SK-N-SH (cell line): ENCODE measurements around the gene LDAH. TPM values are rescaled to one million over a fixed set of nuclear protein-coding genes. Genes with fewer than 3 reads are reported as not detected.

ENCODE experiments used
- CTCF ChIA-PET: fragments of 300-600, 350-600 bp; formaldehyde crosslinking; extraction: SDS; loops from one replicate; lab custom pipeline; 2021; lab: Yijun Ruan, JAX
- POLR2A ChIA-PET: fragments of 350-600 bp; sonication (Branson Sonifier 250); formaldehyde crosslinking; extraction: SDS; loops from one replicate; lab custom pipeline; 2020; ENCODE audit warnings: antibody characterized with exemption, inconsistent platforms; lab: Yijun Ruan, JAX
- DNase-seq: peaks from one replicate; pipeline ENCODE4 v3.0.0; 2012
- H2AFZ ChIP-seq: fragments of 200-600 bp; sonication (generic); 2 replicates; pipeline ENCODE4 v1.8.1; 2016; ENCODE audit warnings: antibody characterized with exemption, mild to moderate bottlenecking, low read depth
- H3F3A ChIP-seq: fragments of 200-600 bp; sonication (generic); replicated peaks from 2 replicates; pipeline ENCODE3; 2016; ENCODE audit warnings: antibody characterized with exemption, mild to moderate bottlenecking; ENCODE audit not compliant: insufficient read depth
- H3K27ac ChIP-seq, 2 experiments: fragments of 200-500 bp in 1 of 2; fragments of 200-600 bp in 1 of 2; sonication (Bioruptor generic) in 1 of 2; sonication (generic), shearing (Covaris generic) in 1 of 2; 2 replicates each; pipeline versions ENCODE4 v1.5.1 to v1.6.1; 2014 to 2016; ENCODE audit warnings: low read depth in 2 of 2, inconsistent platforms in 1 of 2, low read length in 1 of 2, mild to moderate bottlenecking in 1 of 2, mixed read lengths in 1 of 2
- H3K27me3 ChIP-seq: fragments of 200-600 bp; sonication (generic), shearing (Covaris generic); 2 replicates; pipeline ENCODE4 v1.6.1; 2016; ENCODE audit warnings: mixed run types; ENCODE audit not compliant: insufficient read depth
- H3K36me3 ChIP-seq, 2 experiments: fragments of 200-500 bp in 1 of 2; fragments of 200-600 bp in 1 of 2; sonication (Bioruptor generic) in 1 of 2; sonication (generic) in 1 of 2; replicated peaks in 1 of 2; 2 replicates each; pipeline versions ENCODE3 to v1.5.1; 2014 to 2016; ENCODE audit warnings: low read length in 1 of 2, mild to moderate bottlenecking in 1 of 2; ENCODE audit not compliant: insufficient read depth in 2 of 2, control insufficient read depth in 1 of 2
- H3K4me1 ChIP-seq, 2 experiments: fragments of 200-500 bp in 1 of 2; fragments of 200-600 bp in 1 of 2; sonication (Bioruptor generic) in 1 of 2; sonication (generic), shearing (Covaris generic) in 1 of 2; 2 replicates each; pipeline versions ENCODE4 v1.5.1 to v1.6.1; 2014 to 2016; ENCODE audit warnings: low read depth in 1 of 2, low read length in 1 of 2, mixed run types in 1 of 2; ENCODE audit not compliant: insufficient read depth in 2 of 2, control insufficient read depth in 1 of 2
- H3K4me2 ChIP-seq: fragments of 200-600 bp; sonication (generic), shearing (Covaris generic); 2 replicates; pipeline ENCODE4 v1.6.1; 2017; ENCODE audit warnings: mixed run types
- H3K4me3 ChIP-seq, 2 experiments: fragments of 200-500 bp in 1 of 2; fragments of 200-600 bp in 1 of 2; sonication (Bioruptor generic) in 1 of 2; sonication (generic), shearing (Covaris generic) in 1 of 2; 2 replicates each; pipeline versions ENCODE4 v1.5.1 to v1.8.1; 2014 to 2016; ENCODE audit warnings: low read depth in 2 of 2, inconsistent platforms in 1 of 2, low read length in 1 of 2, mild to moderate bottlenecking in 1 of 2, mixed read lengths in 1 of 2, moderate library complexity in 1 of 2
- H3K79me2 ChIP-seq: fragments of 200-600 bp; sonication (generic); 2 replicates; pipeline ENCODE4 v1.8.1; 2017; ENCODE audit warnings: mild to moderate bottlenecking; ENCODE audit not compliant: insufficient read depth
- H3K9ac ChIP-seq: fragments of 200-600 bp; sonication (generic); 2 replicates; pipeline ENCODE4 v1.6.1; 2017; ENCODE audit warnings: mixed run types
- H3K9me2 ChIP-seq: fragments of 200-600 bp; sonication (generic); 2 replicates; pipeline ENCODE4 v1.6.1; 2017; ENCODE audit warnings: mixed run types
- H3K9me3 ChIP-seq: fragments of 200-600 bp; sonication (generic); 2 replicates; pipeline ENCODE4 v1.6.1; 2017; ENCODE audit warnings: mixed run types, mild to moderate bottlenecking, moderate library complexity
- H4K20me1 ChIP-seq: fragments of 200-600 bp; sonication (generic); 2 replicates; pipeline ENCODE4 v1.6.1; 2017; ENCODE audit warnings: mild to moderate bottlenecking, mixed run types; ENCODE audit not compliant: insufficient read depth
- CHD2 ChIP-seq: fragments of 150-350 bp; IDR thresholded peaks from 2 replicates; pipeline ENCODE4 v1.6.1; 2018; ENCODE audit warnings: low read length; ENCODE audit not compliant: partially characterized antibody
- CTCF ChIP-seq: fragments of 200-600 bp; sonication (generic); IDR thresholded peaks from 2 replicates; pipeline ENCODE4 v1.6.1; 2017; ENCODE audit warnings: antibody characterized with exemption, mild to moderate bottlenecking, moderate library complexity
- ELF1 ChIP-seq: IDR thresholded peaks from 2 replicates; pipeline ENCODE4 v1.4.0; 2012
- EP300 ChIP-seq, 2 experiments: IDR thresholded peaks; 2 replicates each; pipeline versions ENCODE4 v1.4.0 to v1.6.1; 2012; ENCODE audit warnings: borderline replicate concordance in 1 of 2, low read depth in 1 of 2, low read length in 1 of 2
- EZH2phosphoT487 ChIP-seq: fragments of 200-600 bp; sonication (generic); IDR thresholded peaks from 2 replicates; pipeline ENCODE4 v1.6.1; 2017; ENCODE audit warnings: low read depth, mixed run types, mild to moderate bottlenecking, antibody characterized with exemption, moderate library complexity, borderline replicate concordance
- FOXJ3 ChIP-seq: sonication (generic); formaldehyde crosslinking; IDR thresholded peaks from 2 replicates; pipeline ENCODE4 v1.5.1; 2020; ENCODE audit warnings: mild to moderate bottlenecking, missing genetic modification reagents
- GABPA ChIP-seq: IDR thresholded peaks from 2 replicates; pipeline ENCODE4 v1.4.0; 2012; ENCODE audit warnings: low read depth, mild to moderate bottlenecking
- GATA2 ChIP-seq: sonication (generic); formaldehyde crosslinking; IDR thresholded peaks from 2 replicates; pipeline ENCODE4 v1.5.0; 2020; ENCODE audit warnings: mild to moderate bottlenecking, missing genetic modification reagents
- IRF3 ChIP-seq: fragments of 150-350 bp; IDR thresholded peaks from 2 replicates; pipeline ENCODE4 v1.6.1; 2016; ENCODE audit warnings: mild to moderate bottlenecking, low read depth, low read length
- MEF2A ChIP-seq: IDR thresholded peaks from 2 replicates; pipeline ENCODE4 v1.4.0; 2012; ENCODE audit warnings: low read depth, borderline replicate concordance
- MXI1 ChIP-seq: IDR thresholded peaks from 2 replicates; pipeline ENCODE4 v1.6.1; 2012; ENCODE audit warnings: mild to moderate bottlenecking, low read depth, low read length, improper control_type of control experiment
- RCOR1 ChIP-seq: fragments of 150-350 bp; IDR thresholded peaks from 2 replicates; pipeline ENCODE4 v1.6.1; 2017; ENCODE audit warnings: antibody characterized with exemption, low read length
- RFX5 ChIP-seq: IDR thresholded peaks from 2 replicates; pipeline ENCODE4 v1.6.1; 2012; ENCODE audit warnings: mild to moderate bottlenecking, improper control_type of control experiment, low read length
- SIN3A ChIP-seq: IDR thresholded peaks from 2 replicates; pipeline ENCODE4 v1.6.1; 2012; ENCODE audit warnings: low read depth, mild to moderate bottlenecking, low read length, moderate library complexity, borderline replicate concordance
- TCF12 ChIP-seq: IDR thresholded peaks from 2 replicates; pipeline ENCODE4 v1.4.0; 2012
- TEAD4 ChIP-seq: IDR thresholded peaks from 2 replicates; pipeline ENCODE4 v1.4.0; 2012; ENCODE audit warnings: mild to moderate bottlenecking, borderline replicate concordance; ENCODE audit not compliant: insufficient read depth
- USF1 ChIP-seq: IDR thresholded peaks from 2 replicates; pipeline ENCODE4 v1.4.0; 2012; ENCODE audit warnings: low read depth, borderline replicate concordance
- YY1 ChIP-seq: IDR thresholded peaks from 2 replicates; pipeline ENCODE4 v1.4.0; 2012; ENCODE audit warnings: low read depth, mild to moderate bottlenecking
- WGBS: methylation state at CpG from one replicate; pipeline ENCODE4 v1.1.6; 2017; ENCODE audit warnings: low lambda C conversion rate; 5-methylcytosine and 5-hydroxymethylcytosine counted together
- polyA plus RNA-seq, 3 experiments: library from polyadenylated mRNA; depleted of rRNA; stranded (reverse); fragments of >200 nt; gene quantifications; 2 replicates each; pipeline ENCODE4 v1.2.3, GENCODE V29; 2012
- TF ChIP-seq, protein P1 (sequence below): IDR thresholded peaks from 2 replicates; pipeline ENCODE4 v1.6.1; 2012; ENCODE audit warnings: mild to moderate bottlenecking, low read depth, low read length, moderate library complexity
- TF ChIP-seq, protein P2 (sequence below): IDR thresholded peaks from 2 replicates; pipeline ENCODE4 v1.4.0; 2012; ENCODE audit warnings: low read depth

LDAH gene
- polyA plus RNA-seq, 1 of the 3 experiments (the other 2 are of a cell fraction): 12.7 TPM

DNA sequence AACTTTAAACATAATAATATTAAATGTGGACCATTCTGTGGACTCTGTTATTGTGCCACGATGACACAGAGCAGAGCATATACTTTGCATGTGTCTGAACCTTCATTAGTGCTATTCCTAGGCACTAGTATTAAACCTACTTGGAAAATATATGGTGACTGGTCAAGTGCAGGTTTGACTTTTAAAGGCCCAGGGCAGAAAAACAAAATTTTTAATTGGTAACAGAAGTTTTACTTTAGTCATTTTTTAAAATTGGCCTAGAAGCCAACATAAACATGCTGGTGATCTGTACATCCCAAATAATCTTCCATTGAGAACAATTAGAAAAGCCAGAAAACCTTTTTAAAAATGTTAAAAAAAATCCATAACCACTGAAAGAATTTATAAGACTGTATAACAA, 16.6 kb downstream of the LDAH start:
- no peak for DNase-seq
- TF ChIP-seq CHD2 (no peak), MXI1 (no peak), SIN3A (no peak), TCF12 (no peak), MEF2A (no peak), YY1 (no peak)
- peaks cover 0 to 13% of the 10 kb centered on the region in 2 experiments; a peak in 2 of 4 replicates for H3K4me1 ChIP-seq
- no peaks in the 10 kb centered on the region for H3K36me3 ChIP-seq
- ChIA-PET POLR2A (no interaction called here), CTCF (interaction anchor here (2.2 kb wide), 1 partner anchor 144 kb away, joined by 4 read pairs; no protein-coding TSS in a partner anchor)
- H3K9ac ChIP-seq: no peak overlapping the region
- H3K27ac ChIP-seq: peak overlapping the region in 1 of 2 experiments; percentile 17; a peak in 1 of 4 replicates
- 53% methylated on average over 1 of the region's 1 CpG for WGBS
- H3K79me2 ChIP-seq: peaks cover 17% of the 10 kb centered on the region; the same call in 1 of the 2 replicates
- H3K27me3 ChIP-seq: no peaks in the 10 kb centered on the region
- H3K4me3 ChIP-seq: no peak overlapping the region
- no peaks in the 10 kb centered on the region; the same call in 1 of the 2 replicates for H4K20me1 ChIP-seq
- H3K4me2 ChIP-seq: no peak overlapping the region
- H3K9me3 ChIP-seq: no peaks in the 10 kb centered on the region
- H3K9me2 ChIP-seq: no peaks in the 10 kb centered on the region
- peaks cover 3% of the 10 kb centered on the region for H3F3A ChIP-seq
- no peak overlapping the region for H2AFZ ChIP-seq

GRCh38 chr2:20803974-20804373, 18.9 kb downstream of the LDAH start:
- Histone ChIP-seq H3F3A (peaks cover 3% of the 10 kb centered on the region), H3K79me2 (peaks cover 17% of the 10 kb centered on the region; the same call in 1 of the 2 replicates), H3K4me1 (peaks cover 0 to 13% of the 10 kb centered on the region in 2 experiments; a peak in 2 of 4 replicates), H3K9me2 (no peaks in the 10 kb centered on the region), H3K27ac (peak overlapping the region in 1 of 2 experiments; percentile 7; a peak in 1 of 4 replicates), H3K9me3 (no peaks in the 10 kb centered on the region), H2AFZ (no peak overlapping the region), H3K27me3 (no peaks in the 10 kb centered on the region), H3K4me3 (no peak overlapping the region), H4K20me1 (no peaks in the 10 kb centered on the region; the same call in 1 of the 2 replicates), H3K4me2 (no peak overlapping the region), H3K36me3 (no peaks in the 10 kb centered on the region), H3K9ac (no peak overlapping the region)
- TF ChIP-seq USF1 (no peak), IRF3 (no peak), RCOR1 (no peak), RFX5 (no peak), EZH2phosphoT487 (no peak), ELF1 (no peak), TEAD4 (no peak), MXI1 (no peak), CHD2 (no peak), GABPA (no peak), EP300 (IDR thresholded peaks at IDR 0.05; ENCODE audit: borderline replicate concordance in 1 of 2, low read depth in 1 of 2, low read length in 1 of 2) (no peak), CTCF (no peak), GATA2 (CRISPR knock-in tag) (no peak), FOXJ3 (no peak)
- TF ChIP-seq, protein P1, sequence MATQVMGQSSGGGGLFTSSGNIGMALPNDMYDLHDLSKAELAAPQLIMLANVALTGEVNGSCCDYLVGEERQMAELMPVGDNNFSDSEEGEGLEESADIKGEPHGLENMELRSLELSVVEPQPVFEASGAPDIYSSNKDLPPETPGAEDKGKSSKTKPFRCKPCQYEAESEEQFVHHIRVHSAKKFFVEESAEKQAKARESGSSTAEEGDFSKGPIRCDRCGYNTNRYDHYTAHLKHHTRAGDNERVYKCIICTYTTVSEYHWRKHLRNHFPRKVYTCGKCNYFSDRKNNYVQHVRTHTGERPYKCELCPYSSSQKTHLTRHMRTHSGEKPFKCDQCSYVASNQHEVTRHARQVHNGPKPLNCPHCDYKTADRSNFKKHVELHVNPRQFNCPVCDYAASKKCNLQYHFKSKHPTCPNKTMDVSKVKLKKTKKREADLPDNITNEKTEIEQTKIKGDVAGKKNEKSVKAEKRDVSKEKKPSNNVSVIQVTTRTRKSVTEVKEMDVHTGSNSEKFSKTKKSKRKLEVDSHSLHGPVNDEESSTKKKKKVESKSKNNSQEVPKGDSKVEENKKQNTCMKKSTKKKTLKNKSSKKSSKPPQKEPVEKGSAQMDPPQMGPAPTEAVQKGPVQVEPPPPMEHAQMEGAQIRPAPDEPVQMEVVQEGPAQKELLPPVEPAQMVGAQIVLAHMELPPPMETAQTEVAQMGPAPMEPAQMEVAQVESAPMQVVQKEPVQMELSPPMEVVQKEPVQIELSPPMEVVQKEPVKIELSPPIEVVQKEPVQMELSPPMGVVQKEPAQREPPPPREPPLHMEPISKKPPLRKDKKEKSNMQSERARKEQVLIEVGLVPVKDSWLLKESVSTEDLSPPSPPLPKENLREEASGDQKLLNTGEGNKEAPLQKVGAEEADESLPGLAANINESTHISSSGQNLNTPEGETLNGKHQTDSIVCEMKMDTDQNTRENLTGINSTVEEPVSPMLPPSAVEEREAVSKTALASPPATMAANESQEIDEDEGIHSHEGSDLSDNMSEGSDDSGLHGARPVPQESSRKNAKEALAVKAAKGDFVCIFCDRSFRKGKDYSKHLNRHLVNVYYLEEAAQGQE: no peak
- TF ChIP-seq, protein P2, sequence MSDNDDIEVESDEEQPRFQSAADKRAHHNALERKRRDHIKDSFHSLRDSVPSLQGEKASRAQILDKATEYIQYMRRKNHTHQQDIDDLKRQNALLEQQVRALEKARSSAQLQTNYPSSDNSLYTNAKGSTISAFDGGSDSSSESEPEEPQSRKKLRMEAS: no peak
- POLR2A ChIA-PET: interaction anchor here (1.6 kb wide), 1 partner anchor 19 kb away, joined by 3 read pairs; the partner anchor contains the start of gene LDAH
- no peak for DNase-seq
- CTCF ChIA-PET: interaction anchor here (2.2 kb wide), 1 partner anchor 142 kb away, joined by 4 read pairs; no protein-coding TSS in a partner anchor
